NCI-H1048 (cell line): ENCODE results near the gene PPP6R3.

Experiments
- DNase-seq: peaks from one replicate; lab custom pipeline; 2025; lab: John Stamatoyannopoulos, UW

PPP6R3 gene

GRCh38 chr11:68497761-68498160 is 37.2 kb downstream of the PPP6R3 start:
- DNase-seq, result no peak

- DNase-seq, result no peak
Observed at GRCh38 chr11:68498321-68498720, 37.8 kb downstream of the PPP6R3 start.

- no peak for DNase-seq
Observed at GRCh38 chr11:68498903-68499883, 38.6 kb downstream of the PPP6R3 start.

- DNase-seq, result no peak
Observed at GRCh38 chr11:68500206-68500605, 39.7 kb downstream of the PPP6R3 start.

GRCh38 chr11:68501813-68502212 is 41.3 kb downstream of the PPP6R3 start:
- DNase-seq, result no peak

- DNase-seq, result no peak
Observed at GRCh38 chr11:68503251-68503687, 42.7 kb downstream of the PPP6R3 start.

GRCh38 chr11:68503792-68504191 is 43.2 kb downstream of the PPP6R3 start:
- no peak for DNase-seq

- DNase-seq, result no peak
Observed at GRCh38 chr11:68504432-68505066, 44.0 kb downstream of the PPP6R3 start.

- no peak for DNase-seq
Observed at GRCh38 chr11:68505596-68505995, 45.0 kb downstream of the PPP6R3 start.

- no peak for DNase-seq
Observed at GRCh38 chr11:68506908-68507307, 46.4 kb downstream of the PPP6R3 start.

GRCh38 chr11:68508425-68508824 is 47.9 kb downstream of the PPP6R3 start:
- DNase-seq, result no peak

GRCh38 chr11:68509066-68509465 is 48.5 kb downstream of the PPP6R3 start:
- DNase-seq, result no peak

GRCh38 chr11:68513930-68514487 is 53.5 kb downstream of the PPP6R3 start:
- no peak for DNase-seq

GRCh38 chr11:68517121-68517741 is 56.7 kb downstream of the PPP6R3 start:
- DNase-seq, result no peak

- no peak for DNase-seq
Observed at GRCh38 chr11:68518191-68518590, 57.6 kb downstream of the PPP6R3 start.

GRCh38 chr11:68521969-68522652 is 61.6 kb downstream of the PPP6R3 start:
- no peak for DNase-seq

- no peak for DNase-seq
Observed at GRCh38 chr11:68523033-68523432, 62.5 kb downstream of the PPP6R3 start.

- DNase-seq, result no peak
Observed at GRCh38 chr11:68523743-68524142, 63.2 kb downstream of the PPP6R3 start.

- no peak for DNase-seq
Observed at GRCh38 chr11:68524213-68524612, 63.7 kb downstream of the PPP6R3 start.

- no peak for DNase-seq
Observed at GRCh38 chr11:68524681-68525080, 64.1 kb downstream of the PPP6R3 start.

GRCh38 chr11:68525336-68525735 is 64.8 kb downstream of the PPP6R3 start:
- DNase-seq, result no peak

GRCh38 chr11:68525930-68526329 is 65.4 kb downstream of the PPP6R3 start:
- DNase-seq, result no peak
